Epithelial cell of esophagus (primary cell): Measurements from ENCODE around the gene CADM4.

Source experiments
- DNase-seq: peaks from one replicate; pipeline ENCODE4 v3.0.0; 2010; ENCODE audit warnings: low read depth
- H3K4me3 ChIP-seq: 2 replicates; pipeline ENCODE4 v1.5.1; 2011; ENCODE audit warnings: mild to moderate bottlenecking, low read length, control low read depth
- TF ChIP-seq, protein P1 (sequence below): IDR thresholded peaks from 2 replicates; pipeline ENCODE4 v1.5.1; 2011; ENCODE audit warnings: low read depth, mild to moderate bottlenecking, low read length, control low read depth, inconsistent platforms; ENCODE audit not compliant: insufficient read depth; ENCODE audit errors: missing control alignments

CADM4 gene

GRCh38 chr19:43672061-43672679, 32.5 kb upstream of the CADM4 start:
- no peak overlapping the region for H3K4me3 ChIP-seq
- TF ChIP-seq, protein P1, sequence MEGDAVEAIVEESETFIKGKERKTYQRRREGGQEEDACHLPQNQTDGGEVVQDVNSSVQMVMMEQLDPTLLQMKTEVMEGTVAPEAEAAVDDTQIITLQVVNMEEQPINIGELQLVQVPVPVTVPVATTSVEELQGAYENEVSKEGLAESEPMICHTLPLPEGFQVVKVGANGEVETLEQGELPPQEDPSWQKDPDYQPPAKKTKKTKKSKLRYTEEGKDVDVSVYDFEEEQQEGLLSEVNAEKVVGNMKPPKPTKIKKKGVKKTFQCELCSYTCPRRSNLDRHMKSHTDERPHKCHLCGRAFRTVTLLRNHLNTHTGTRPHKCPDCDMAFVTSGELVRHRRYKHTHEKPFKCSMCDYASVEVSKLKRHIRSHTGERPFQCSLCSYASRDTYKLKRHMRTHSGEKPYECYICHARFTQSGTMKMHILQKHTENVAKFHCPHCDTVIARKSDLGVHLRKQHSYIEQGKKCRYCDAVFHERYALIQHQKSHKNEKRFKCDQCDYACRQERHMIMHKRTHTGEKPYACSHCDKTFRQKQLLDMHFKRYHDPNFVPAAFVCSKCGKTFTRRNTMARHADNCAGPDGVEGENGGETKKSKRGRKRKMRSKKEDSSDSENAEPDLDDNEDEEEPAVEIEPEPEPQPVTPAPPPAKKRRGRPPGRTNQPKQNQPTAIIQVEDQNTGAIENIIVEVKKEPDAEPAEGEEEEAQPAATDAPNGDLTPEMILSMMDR = no peak
- no peak for DNase-seq

DNA sequence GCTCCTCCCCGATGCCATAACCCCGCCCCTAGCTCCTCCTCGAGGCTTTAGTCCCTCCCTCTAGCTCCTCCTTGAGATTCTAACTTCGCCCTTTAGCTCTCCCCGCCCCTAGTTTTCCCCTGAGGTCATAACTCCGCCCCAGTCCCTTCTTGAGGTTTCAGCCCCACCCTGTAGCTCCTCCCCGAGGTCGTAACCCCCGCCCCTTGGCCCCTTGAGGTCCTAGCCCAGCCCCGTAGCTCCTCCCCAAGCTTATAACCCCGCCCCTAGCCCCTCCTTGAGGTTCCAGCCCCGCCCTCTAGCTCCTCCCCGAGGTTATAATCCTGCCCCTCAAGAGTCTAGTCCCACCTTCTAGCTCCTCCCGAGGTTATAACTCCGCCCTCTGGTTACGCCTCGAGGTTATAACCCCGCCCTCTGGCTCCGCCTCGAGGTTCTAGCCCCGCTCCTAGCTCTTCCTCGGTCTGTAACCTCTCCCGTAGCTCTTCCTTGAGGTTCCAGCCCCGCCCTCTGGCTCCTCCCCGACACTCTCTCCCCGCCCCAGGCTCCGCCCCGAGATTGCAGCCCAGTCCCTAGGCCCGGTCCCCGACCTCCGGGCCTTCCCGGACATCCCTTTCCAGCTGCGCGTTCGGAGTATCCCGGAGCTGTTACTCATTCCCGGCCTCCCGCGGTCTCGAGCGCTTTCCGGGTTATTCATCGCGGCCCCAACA, 28.9 kb upstream of the CADM4 start:
- peak overlapping the region; percentile 63 for H3K4me3 ChIP-seq
- peak; percentile 100 for DNase-seq
- TF ChIP-seq, protein P1 = no peak

GRCh38 chr19:43667876-43668405, 28.3 kb upstream of the CADM4 start:
- H3K4me3 ChIP-seq = peak overlapping the region; percentile 45
- no peak for DNase-seq
- TF ChIP-seq, protein P1 = no peak

GRCh38 chr19:43667126-43667875, 27.7 kb upstream of the CADM4 start:
- DNase-seq = no peak
- TF ChIP-seq, protein P1 = no peak

GRCh38 chr19:43664018-43664417, 24.4 kb upstream of the CADM4 start:
- no peak for DNase-seq
- TF ChIP-seq, protein P1 = no peak
- H3K4me3 ChIP-seq = no peak overlapping the region

More at GRCh38 chr19:43667126-43667875, 27.7 kb upstream of the CADM4 start:
- H3K4me3 ChIP-seq = peak overlapping the region; percentile 45

DNA sequence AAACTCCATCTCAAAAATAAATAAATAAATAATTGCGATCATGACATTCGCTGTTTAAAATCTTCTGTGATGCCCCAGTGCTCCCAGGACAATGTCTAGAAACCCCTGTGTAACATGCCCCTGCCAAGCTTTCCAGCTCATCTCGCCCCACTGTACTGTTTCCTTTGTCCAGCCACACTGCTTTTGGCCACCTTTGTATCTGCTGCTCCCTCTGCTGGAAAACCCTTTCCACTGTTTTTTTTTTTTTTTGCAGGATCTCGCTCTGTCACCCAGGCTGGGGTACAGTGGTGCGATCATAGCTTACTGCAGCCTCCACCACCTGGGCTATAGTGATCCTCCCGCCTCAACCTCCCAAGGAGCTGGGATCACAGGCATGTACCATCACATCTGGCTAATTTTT, 22.8 kb upstream of the CADM4 start:
- TF ChIP-seq, protein P1 = peak; percentile 47
- no peak for DNase-seq
- H3K4me3 ChIP-seq = no peak overlapping the region
